IPS-18c (cell line): ENCODE results near the gene CINP.
"Not testable (repeated sequence)": the region's sequence is repeated elsewhere in the genome, so short reads cannot be mapped to it uniquely, and the experiment has no call there.

ENCODE experiments used
- H3K4me3 ChIP-seq: 2 replicates; pipeline ENCODE4 v1.7.0; 2013; ENCODE audit warnings: low read depth, mild to moderate bottlenecking, low read length, moderate library complexity; ENCODE audit not compliant: insufficient read depth
- H3K9me3 ChIP-seq: one replicate; pipeline ENCODE4 v1.6.1; 2013; ENCODE audit warnings: mild to moderate bottlenecking, low read length, moderate library complexity; ENCODE audit not compliant: control insufficient read depth, insufficient read depth

The CINP gene

GRCh38 chr14:102315121-102315520, 47.6 kb downstream of the CINP start:
- H3K4me3 ChIP-seq = no peak overlapping the region
- no peaks in the 10 kb centered on the region for H3K9me3 ChIP-seq

- Histone ChIP-seq H3K9me3 (no peaks in the 10 kb centered on the region), H3K4me3 (peak overlapping the region; percentile 72)
Measured at GRCh38 chr14:102314242-102315011, 48.3 kb downstream of the CINP start.

- Histone ChIP-seq H3K9me3 (no peaks in the 10 kb centered on the region), H3K4me3 (peak within 1 kb of the TSS; percentile 87)
Measured at GRCh38 chr14:102304611-102305506, 57.8 kb downstream of the CINP start, which contains the start of gene MOK. Gene MOK (minus strand): TSS chr14:102305164. CDS start chr14:102304968, 196 bp downstream.

DNA sequence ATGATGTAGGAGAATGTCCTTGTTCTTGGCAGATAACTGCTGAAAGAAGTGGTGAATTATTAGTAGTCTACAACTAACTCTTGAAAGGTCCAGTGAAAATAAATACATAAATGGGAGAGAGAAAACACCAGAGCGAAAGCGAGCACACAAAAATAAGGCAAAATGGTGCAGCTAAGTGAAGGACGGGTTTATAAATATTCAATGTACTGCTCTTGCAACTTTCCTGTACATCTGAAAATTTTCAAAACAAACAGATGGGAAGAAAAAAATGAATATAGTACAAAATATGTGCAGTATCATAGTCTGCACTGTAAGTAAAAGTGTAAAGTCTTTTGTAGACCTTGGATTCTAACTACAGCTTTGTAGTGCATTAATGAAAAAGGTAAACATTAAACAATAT, 59.0 kb downstream of the CINP start:
- Histone ChIP-seq H3K9me3 (no peaks in the 10 kb centered on the region), H3K4me3 (no peak overlapping the region)

DNA sequence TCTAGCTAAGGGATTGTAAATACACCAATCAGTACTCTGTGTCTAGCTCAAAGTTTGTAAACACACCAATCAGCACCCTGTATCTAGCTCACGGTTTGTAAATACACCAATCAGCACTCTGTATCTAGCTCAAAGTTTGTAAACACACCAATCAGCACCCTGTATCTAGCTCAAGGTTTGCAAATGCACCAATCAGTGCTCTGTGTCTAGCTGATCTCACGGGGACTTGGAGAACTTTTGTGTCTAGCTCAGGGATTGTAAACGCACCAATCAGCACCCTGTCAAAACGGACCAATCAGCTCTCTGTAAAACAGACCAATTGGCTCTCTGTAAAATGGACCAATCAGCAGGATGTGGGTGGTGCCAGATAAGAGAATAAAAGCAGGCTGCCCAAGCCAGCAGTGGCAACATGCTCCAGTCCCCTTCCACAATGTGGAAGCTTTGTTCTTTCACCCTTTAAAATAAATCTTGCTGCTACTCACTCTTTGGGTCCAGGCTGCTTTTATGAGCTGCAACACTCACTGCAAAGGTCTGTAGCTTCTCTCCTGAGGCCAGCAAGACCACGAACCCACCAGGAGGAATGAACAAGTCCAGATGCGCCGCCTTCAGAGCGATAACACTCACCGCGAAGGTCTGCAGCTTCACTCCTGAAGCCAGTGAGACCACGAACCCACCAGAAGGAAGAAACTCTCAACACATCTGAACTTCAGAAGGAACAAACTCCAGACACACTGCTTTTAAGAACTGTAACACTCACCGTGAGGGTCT, 64.2 kb downstream of the CINP start:
- H3K9me3 ChIP-seq, H3K4me3 ChIP-seq: not testable (repeated sequence)
